Measurements from ENCODE around the gene TMEM258. TPM values are rescaled to one million over a fixed set of nuclear protein-coding genes. Genes with fewer than 3 reads are reported as not detected.

TMEM258 gene
- total and polyA plus RNA-seq, 2 of the 4 experiments (the other 2 are of a cell fraction): 107 to 280 TPM

GRCh38 chr11:61787928-61788491, 4.4 kb downstream of the TMEM258 start:
- intact Hi-C loops (cut with micrococcal nuclease): no loop called here
- H3K9ac ChIP-seq (ENCODE audit: low read depth, low read length): no peak overlapping the region
- H4K91ac ChIP-seq (ENCODE audit: insufficient read depth, low read depth, low read length): no peak overlapping the region
- H3K23ac ChIP-seq (ENCODE audit: low read depth, low read length): no peak overlapping the region
- ChIA-PET POLR2A (ENCODE audit: unreplicated experiment) (no interaction called here), CTCF (interaction anchor here (0.5 to 2.5 kb wide), 3 partner anchors 9 to 362 kb away, joined by 3 to 6 read pairs (median 3); no protein-coding TSS in a partner anchor)
- no peak overlapping the region for H3K18ac ChIP-seq (ENCODE audit: low read depth, low read length)
- H3K4me3 ChIP-seq (ENCODE audit: insufficient read depth, low read depth, low read length): no peak overlapping the region
- no peak overlapping the region for H3K4ac ChIP-seq (ENCODE audit: low read depth, low read length)
- no peak overlapping the region for H4K5ac ChIP-seq (ENCODE audit: low read depth, low read length)
- no TSS peak for BruUV-seq (replicated peaks)
- in situ Hi-C loops (cut with MboI; ENCODE audit: low sequenced_read_pairs): no loop called here
- H3K4me1 ChIP-seq (ENCODE audit: control insufficient read depth, insufficient read depth, low read length): peaks cover 3% of the 10 kb centered on the region; the same call in 1 of the 2 replicates
- DNase-seq: peak; percentile 61
- WGBS, 2 experiments (ENCODE audit: extremely low coverage in 2 of 2, insufficient read length in 1 of 2): no CpG with 5 or more reads among the region's 9 CpGs
- TF ChIP-seq FOS (IDR thresholded peaks at IDR 0.05; ENCODE audit: low read depth, low read length) (no peak), RAD21 (IDR thresholded peaks at IDR 0.05; ENCODE audit: low read length) (peak; percentile 63), SMC3 (IDR thresholded peaks at IDR 0.05; ENCODE audit: low read depth, low read length) (peak; percentile 42), MAZ (IDR thresholded peaks at IDR 0.05; ENCODE audit: borderline replicate concordance, low read depth, low read length) (no peak), CTCF (conservative IDR thresholded peaks at IDR 0.05; ENCODE audit: low read depth, low read length) (peak; percentile 61), RCOR1 (IDR thresholded peaks at IDR 0.05; ENCODE audit: insufficient replicate concordance, low read length) (no peak)
- H4K8ac ChIP-seq (ENCODE audit: low read depth in 2 of 2, low read length in 2 of 2): no peak overlapping the region
- no peaks in the 10 kb centered on the region for H3K9me3 ChIP-seq (ENCODE audit: control insufficient read depth, insufficient read depth, low read length)
- H3K79me1 ChIP-seq (ENCODE audit: low read depth in 1 of 2, low read length in 2 of 2): peaks cover 28 to 44% of the 10 kb centered on the region in 2 experiments
- no peaks in the 10 kb centered on the region; the same call in 1 of the 2 replicates for H3K9me1 ChIP-seq (ENCODE audit: insufficient read depth, low read length)
- no peak for ATAC-seq (ENCODE audit: low read depth)
- H3K56ac ChIP-seq (ENCODE audit: extremely low read depth, insufficient read depth, low read length): no peak overlapping the region
- no peak overlapping the region for H3K27ac ChIP-seq (ENCODE audit: insufficient read depth, low read length)
- no peak overlapping the region for H2BK20ac ChIP-seq (ENCODE audit: low read depth, low read length)
- H3K4me2 ChIP-seq (ENCODE audit: low read depth, low read length): no peak overlapping the region
- no peak overlapping the region for H2BK120ac ChIP-seq (ENCODE audit: low read depth, low read length)
- H4K20me1 ChIP-seq (ENCODE audit: insufficient read depth, low read length): peaks cover 6% of the 10 kb centered on the region; the same call in 1 of the 2 replicates
- H2AK5ac ChIP-seq (ENCODE audit: low read depth, low read length): no peak overlapping the region
- dilution Hi-C loops (cut with HindIII; ENCODE audit: low sequenced_read_pairs, unreplicated experiment): no loop called here
- no peak overlapping the region for H3K14ac ChIP-seq (replicated peaks; ENCODE audit: low read depth, low read length)
- H2AFZ ChIP-seq (replicated peaks; ENCODE audit: low read length, poor library complexity): no peak overlapping the region
- H3K36me3 ChIP-seq (ENCODE audit: control insufficient read depth, insufficient read depth, low read length): peaks cover 62% of the 10 kb centered on the region
- H3K27me3 ChIP-seq (ENCODE audit: control insufficient read depth, insufficient read depth, low read length): no peaks in the 10 kb centered on the region
- no peak overlapping the region for H2BK5ac ChIP-seq (ENCODE audit: low read depth, low read length, poor library complexity, severe bottlenecking)
- H2BK15ac ChIP-seq (ENCODE audit: low read depth, low read length): no peak overlapping the region
- no peak overlapping the region for H2AK9ac ChIP-seq (replicated peaks; ENCODE audit: low read depth, low read length, poor library complexity)

Measured in IMR-90 (cell line).